ENCODE data around the gene GNB4.

Gene GNB4

DNA sequence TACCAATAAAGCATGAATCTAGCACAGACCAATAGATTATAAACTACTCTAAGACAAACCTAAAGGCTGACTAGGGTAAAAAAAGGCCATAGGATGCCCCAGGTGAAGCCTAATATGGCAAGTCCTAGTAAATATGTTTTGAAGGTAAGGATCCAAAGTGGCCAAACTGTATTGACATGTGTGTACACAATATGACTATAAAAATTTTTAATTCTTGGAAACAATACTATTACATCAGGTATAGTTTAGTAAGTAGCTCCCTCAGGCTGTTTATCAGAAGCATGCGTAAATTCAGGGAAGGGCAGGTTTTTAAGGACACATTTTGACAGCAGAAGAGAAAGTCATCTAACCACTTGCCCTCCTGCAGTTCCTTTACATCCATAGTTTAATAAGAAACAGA, 18.8 kb downstream of the GNB4 start:
- DNase-seq (ENCODE audit: low spot score), result no peak

- DNase-seq (ENCODE audit: low spot score), result no peak
Observed at GRCh38 chr3:179432021-179432420, 19.2 kb downstream of the GNB4 start.

GRCh38 chr3:179430277-179430870, 20.9 kb downstream of the GNB4 start:
- DNase-seq (ENCODE audit: low spot score), result no peak

DNA sequence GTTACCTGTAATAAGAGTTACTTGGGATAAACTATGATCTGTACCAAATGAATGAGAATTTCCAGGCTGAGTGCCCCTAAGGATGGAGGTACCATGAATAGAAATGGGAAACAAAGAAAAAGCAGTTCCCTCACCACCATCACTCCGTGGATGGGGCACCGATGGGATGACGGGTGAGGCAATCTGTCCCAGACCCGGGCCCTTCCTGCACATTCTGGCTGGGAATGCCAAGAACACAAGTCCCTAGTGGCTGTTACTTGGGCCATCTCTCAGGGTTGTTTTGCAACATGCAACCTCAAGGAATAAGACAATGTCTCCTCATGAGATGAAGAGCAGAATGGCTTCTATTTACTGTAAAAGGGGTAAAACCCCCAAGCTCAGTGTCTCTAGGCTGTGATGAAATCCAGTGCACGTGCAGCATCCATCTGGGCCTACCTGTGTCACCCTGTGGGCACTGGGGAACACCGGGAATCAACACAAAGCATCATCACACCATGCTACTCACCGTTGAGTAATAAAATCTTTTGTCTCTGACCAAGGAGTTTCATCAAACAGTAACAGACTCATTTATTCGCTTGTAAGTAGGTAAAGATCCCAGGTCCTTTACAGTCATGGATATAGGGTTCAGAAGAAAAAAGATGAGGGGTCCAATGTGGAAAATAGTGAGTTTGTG, 22.3 kb downstream of the GNB4 start:
- DNase-seq (ENCODE audit: low spot score), result no peak

GRCh38 chr3:179425075-179425474, 26.2 kb downstream of the GNB4 start:
- no peak for DNase-seq (ENCODE audit: low spot score)

GRCh38 chr3:179421500-179421899, 29.8 kb downstream of the GNB4 start:
- no peak for DNase-seq (ENCODE audit: low spot score)

- DNase-seq (ENCODE audit: low spot score), result no peak
Observed at GRCh38 chr3:179418610-179419009, 32.7 kb downstream of the GNB4 start.

DNA sequence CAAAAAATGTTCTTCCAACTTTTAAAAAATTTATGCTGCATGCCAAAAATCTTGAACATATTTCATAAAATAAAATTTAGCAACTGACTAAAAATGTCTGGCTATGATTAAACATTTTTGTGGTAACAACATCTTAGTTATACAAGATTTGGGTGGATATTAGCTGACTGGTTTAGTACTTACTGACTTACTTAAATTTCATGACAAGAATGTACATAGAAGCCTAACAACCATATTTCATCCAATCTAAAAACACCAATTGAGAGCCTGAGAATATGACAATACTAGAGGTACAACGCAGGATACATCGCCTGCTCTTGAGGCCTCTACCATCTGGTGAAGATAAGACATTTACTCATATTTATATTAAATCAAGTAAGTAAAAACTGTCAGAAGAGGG, 34.6 kb downstream of the GNB4 start:
- DNase-seq (ENCODE audit: low spot score), result no peak

DNA sequence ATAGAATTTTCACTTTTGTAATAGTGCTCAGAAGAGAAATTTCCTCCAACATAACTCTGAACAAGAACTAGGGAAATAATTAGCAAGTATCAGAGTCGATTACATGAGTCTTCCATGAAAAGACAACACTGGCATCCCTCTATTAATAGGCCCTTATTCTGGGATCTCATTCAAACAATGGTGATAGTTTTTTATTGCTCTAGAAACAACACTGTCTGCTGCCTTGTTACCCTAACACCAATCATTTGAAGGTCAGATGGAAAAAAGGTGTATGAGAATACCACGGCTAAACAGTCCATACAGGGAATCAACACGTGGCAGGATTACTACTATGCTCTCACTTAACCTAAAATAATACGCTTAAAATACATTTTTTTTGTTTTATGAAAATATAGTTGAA, 35.9 kb downstream of the GNB4 start:
- no peak for DNase-seq (ENCODE audit: low spot score)

- DNase-seq (ENCODE audit: low spot score), result no peak
Observed at GRCh38 chr3:179414804-179415203, 36.5 kb downstream of the GNB4 start.

- no peak for DNase-seq (ENCODE audit: low spot score)
Observed at GRCh38 chr3:179410999-179411398, 40.3 kb downstream of the GNB4 start.

DNA sequence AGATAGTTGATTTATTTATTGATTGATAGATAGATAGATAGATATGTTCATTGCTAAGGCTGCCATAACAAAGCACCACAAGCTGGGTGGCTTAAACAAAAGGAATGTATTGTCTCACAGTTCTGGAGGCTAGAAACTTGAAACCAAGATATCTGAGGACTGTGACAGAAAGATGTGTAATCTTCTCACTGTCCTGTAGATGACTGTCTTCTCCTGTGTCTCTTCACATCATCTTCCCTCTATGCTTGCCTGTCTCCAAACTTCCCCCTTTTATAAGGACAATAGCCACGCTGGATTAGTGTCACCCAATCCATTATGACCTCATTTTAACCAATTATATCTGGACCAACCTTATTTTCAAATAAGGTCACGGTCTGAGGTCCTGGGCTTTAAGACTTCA, 40.9 kb downstream of the GNB4 start:
- DNase-seq (ENCODE audit: low spot score), result no peak

DNA sequence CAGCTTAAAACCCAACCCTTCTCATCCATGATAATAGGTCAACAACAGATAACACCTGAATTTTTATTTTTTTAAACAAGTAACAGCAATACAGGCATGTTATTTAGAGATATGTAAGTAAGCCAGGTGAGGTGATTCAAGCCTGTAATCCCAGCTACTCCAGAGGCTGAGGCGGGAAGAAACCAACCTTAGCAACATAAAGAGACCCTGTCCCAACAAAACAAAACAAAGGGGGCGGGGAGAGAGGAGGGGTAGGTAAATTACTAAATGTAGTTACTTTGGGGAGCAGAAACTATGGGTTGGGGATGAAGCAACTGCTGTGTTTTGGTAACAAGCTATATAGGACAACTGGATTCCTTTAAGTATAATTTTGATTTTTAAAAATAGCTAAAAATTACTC, 47.0 kb downstream of the GNB4 start:
- DNase-seq (ENCODE audit: low spot score), result no peak

DNA sequence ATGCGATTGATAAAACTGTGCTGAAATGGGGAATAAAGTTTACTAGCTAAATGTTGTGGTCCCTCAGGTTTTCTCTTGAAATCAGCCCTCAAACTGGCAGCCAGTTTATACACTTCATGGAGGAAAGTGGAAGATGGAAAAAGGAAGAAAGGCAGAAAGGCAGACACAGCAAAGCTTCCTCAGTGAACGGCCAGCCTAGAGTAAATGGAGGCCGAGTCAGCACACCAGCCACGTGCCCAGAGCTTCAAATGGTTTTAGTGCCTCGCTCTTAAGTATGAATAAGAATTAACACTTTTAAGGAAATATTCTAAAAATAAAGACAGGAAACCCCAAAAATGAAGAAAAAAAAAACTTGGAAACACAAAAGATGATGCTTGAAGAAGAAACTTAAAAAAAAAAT, 48.3 kb downstream of the GNB4 start:
- no peak for DNase-seq (ENCODE audit: low spot score)

GRCh38 chr3:179401561-179401960, 49.7 kb downstream of the GNB4 start:
- DNase-seq (ENCODE audit: low spot score), result no peak

- DNase-seq (ENCODE audit: low spot score), result no peak
Observed at GRCh38 chr3:179398574-179399231, 52.6 kb downstream of the GNB4 start.

DNA sequence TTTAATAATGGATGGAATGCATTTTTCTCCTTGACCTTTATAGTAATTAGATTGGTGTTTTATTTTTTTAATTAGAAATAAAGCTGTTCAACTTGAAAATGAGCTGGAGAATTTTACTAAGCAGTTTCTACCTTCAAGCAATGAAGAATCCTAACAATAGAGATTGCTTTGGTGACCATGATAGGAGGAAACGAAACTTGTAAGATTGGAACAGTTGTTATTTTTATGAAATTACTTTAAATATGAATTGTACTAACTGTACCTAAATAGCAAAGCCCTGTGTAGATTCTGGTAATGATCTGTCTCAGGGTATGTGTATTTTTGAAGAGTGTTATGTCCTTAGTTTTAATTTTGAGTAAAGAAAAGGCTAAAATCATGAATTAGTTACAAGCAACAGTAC, 59.4 kb downstream of the GNB4 start:
- DNase-seq (ENCODE audit: low spot score), result no peak

GRCh38 chr3:179376474-179376873, 74.8 kb downstream of the GNB4 start:
- no peak for DNase-seq (ENCODE audit: low spot score)

- DNase-seq (ENCODE audit: low spot score), result no peak
Observed at GRCh38 chr3:179375091-179375999, 75.9 kb downstream of the GNB4 start.

DNA sequence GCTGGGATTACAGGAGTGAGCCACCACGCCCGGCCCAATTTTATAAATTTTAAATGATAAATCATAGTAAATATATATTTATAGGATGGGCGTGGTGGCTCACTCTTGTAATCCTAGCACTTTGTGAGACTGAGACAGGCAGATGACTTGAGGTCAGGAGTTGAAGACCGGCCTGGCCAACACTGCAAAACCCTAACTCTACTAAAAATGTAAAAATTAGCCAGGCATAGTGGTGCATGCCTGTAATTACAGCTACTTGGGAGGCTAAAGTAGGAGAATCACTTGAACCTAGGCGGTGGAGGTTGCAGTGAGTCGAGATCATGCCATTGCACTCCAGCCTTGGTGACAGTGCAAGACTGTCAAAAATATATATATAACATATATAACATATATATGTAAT, 77.3 kb downstream of the GNB4 start:
- no peak for DNase-seq (ENCODE audit: low spot score)

DNA sequence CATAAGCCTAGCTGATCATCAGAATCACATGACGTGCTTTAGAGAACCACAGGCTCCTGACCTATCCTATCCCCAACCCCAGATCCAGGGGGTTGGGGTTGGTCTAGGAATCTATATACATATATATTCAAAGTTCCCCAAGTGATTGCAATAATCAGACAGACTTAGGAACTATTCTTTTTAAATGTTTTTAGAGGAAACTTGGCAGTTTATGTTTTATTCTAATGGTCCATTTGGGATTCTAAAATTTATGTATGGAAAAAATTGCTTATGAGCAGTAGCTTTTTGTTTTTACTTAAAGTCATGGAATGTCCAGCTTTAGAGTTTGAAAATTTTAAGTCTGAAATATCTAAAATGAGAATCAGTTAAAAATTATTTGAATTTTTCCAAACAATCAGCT, 81.6 kb downstream of the GNB4 start:
- no peak for DNase-seq (ENCODE audit: low spot score)

DNA sequence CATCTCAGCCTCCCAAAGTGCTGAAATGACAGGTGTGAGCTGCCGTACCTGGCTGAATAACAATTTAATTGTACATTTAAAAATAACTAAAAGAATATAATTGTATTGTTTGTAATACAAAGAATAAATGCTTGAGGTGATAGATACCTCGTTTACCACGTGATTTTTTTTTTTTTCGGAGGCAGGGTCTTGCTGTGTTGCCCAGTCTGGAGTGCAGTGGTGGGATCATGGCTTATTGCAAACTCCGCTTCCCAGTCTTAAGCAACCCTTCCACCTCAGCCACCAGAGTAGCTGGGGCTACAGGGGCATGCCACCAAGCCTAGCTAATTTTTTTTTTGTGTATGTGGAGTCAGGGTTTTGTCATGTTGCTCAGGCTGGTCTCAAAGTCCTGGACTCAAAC, 87.9 kb downstream of the GNB4 start:
- DNase-seq (ENCODE audit: low spot score), result no peak

- no peak for DNase-seq (ENCODE audit: low spot score)
Observed at GRCh38 chr3:179355996-179356395, 95.3 kb downstream of the GNB4 start.
